ENCODE results near the gene SMIM38.
"Not testable (repeated sequence)": the region's sequence is repeated elsewhere in the genome, so short reads cannot be mapped to it uniquely, and the experiment has no call there.

The SMIM38 gene

DNA sequence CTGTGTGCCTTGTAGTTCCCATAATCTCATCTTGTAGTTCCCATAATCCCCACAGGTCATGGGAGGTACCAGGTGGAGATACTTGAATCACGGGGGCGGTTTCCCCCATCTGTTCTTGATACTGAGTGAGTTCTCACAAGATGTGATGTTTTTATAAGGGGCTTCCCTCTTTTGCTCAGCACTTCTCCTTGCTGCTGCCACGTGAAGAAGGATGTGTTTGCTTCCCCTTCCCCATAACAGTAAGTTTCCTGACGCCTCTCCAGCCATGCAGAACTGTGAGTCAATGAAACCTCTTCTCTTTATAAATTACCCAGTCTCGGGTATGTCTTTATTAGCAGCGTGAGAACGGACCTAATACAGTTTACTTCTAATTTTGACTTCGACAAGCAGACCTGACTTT is 14.0 kb upstream of the SMIM38 start:
- DNase-seq, result no peak

- no peak for DNase-seq
Observed at GRCh38 chr11:69142895-69143294, 12.8 kb upstream of the SMIM38 start.

- no peak for DNase-seq
Observed at GRCh38 chr11:69144316-69145049, 11.3 kb upstream of the SMIM38 start.

DNA sequence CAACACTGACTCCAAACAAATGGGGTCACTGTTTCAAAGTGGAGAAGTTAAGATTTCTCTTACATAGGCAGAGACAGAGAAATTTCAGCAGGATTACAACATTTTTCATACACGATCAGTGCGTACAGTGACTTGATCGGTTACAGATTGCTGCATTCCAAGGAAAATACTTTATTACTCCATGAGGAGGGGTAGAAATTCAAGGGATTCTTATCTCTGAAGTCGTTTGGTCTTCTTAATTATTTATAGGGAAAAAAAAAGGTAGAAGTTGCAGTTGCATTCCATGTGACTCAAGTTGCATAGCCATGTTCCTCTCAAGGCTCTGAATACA is 10.7 kb upstream of the SMIM38 start:
- no peak for DNase-seq

- no peak for DNase-seq
Observed at GRCh38 chr11:69148377-69148762, 7.4 kb upstream of the SMIM38 start.

DNA sequence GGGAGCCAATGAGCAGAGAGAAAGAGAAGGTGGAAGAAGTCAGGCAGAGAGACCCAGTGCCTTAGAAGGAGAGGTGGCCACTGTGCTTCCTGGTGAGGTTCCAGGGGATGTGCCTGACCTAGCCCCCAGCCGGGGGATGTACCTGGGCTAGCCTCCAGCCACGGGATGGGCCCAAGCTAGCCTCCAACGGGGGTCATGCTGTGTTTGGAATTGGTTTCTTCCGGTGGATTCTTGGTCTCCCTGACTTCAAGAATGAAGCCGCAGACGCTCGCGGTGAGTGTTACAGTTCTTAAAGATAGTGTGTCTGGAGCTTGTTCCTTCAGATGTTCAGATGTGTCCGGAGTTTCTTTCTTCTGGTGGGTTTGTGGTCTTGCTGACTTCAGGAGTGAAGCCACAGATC is 6.9 kb upstream of the SMIM38 start:
- DNase-seq, result no peak

- DNase-seq, result not testable (repeated sequence)
Observed at GRCh38 chr11:69149338-69150045, 6.2 kb upstream of the SMIM38 start.

DNA sequence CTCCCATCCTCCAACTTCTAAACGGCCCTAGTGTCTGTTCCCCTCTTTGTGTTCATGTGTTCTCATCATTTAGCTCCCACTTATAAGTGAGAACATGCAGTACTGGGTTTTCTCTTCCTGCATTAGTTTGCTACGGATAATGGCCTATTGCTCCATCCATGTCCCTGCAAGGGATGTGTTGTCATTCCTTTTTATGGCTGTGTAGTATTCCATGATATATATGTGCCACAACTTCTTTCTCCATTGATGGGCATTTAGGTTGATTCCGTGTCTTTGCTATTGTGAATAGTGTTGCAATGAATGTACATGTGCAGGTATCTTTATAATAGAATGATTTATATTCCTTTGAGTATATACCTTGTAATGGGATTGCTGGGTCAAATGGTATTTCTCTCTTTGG is 5.6 kb upstream of the SMIM38 start:
- DNase-seq, result no peak

DNA sequence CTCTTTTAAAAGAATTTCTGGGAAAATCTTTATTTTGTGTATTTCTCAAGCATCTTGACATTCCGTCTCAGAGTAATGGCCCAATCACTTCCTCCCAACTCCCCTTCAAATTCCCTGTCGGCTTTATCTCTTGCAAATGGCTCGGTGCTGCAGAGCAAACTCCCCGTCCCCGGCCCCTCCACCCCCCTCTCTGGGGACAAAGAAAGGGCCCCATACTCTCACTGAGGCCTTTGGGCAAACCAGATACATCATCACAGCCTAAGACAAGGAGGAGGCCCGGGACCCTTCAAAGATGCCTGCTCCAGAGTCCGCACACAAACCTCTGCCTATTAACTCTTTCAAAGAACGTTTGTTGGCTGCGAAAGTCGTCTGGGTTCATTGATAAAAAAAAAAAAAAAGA is 3.9 kb upstream of the SMIM38 start:
- no peak for DNase-seq

DNA sequence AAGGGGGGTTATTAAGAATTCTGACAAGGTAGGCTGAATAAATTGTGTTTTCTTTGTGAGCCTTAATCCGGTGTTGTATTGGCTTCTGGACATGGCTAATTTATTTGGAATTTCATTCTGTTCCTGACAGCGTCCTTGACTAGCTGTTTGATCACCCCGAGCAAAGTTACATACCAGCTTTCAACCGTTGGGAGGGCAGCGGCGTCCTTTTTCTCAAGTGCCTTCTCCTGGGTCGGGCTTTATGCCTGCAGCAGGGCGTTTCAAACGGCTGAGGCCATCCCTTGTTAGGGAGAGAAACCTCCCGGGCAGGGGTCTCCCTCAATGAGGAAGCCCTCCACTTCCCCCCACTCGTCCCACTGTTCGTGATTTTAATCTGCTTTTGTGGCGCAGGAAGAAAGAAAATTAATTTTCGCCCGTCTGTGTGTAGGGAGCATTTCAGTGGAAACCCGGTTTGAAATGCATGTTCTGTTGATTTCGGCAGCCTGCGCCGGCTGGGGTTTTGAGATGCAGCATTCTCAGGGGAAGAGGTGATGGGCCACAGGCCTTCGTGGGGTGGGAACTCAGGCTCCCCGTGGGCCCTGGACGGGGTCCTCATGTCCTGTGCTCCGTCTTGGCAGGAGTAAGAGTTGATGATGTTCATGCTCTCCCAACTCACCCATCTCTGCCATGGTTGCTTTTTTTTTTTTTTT is 2.9 kb upstream of the SMIM38 start:
- DNase-seq, result no peak

- DNase-seq, result no peak
Observed at GRCh38 chr11:69153661-69154060, 2.1 kb upstream of the SMIM38 start.

GRCh38 chr11:69154211-69154913 is 1.4 kb upstream of the SMIM38 start:
- no peak for DNase-seq

DNA sequence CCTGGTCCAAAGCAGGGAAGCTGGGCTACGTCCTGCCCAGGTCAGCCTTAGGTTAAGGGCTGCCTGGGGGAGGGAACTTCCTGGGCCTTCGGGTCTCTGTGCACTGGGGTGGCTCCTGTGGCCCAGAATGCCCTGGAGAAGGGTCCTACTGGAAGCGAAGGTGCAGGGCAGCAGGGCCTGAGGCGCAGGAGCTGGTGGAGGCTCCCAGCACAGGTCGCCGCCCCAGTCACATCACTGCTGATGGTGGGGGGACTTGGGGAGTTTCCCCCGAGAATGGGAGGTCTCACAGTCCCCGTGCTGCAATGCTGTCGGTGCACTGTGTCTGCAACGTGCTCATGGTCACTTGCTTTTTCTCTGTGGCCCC is 815 bp upstream of the SMIM38 start:
- DNase-seq, result no peak

DNA sequence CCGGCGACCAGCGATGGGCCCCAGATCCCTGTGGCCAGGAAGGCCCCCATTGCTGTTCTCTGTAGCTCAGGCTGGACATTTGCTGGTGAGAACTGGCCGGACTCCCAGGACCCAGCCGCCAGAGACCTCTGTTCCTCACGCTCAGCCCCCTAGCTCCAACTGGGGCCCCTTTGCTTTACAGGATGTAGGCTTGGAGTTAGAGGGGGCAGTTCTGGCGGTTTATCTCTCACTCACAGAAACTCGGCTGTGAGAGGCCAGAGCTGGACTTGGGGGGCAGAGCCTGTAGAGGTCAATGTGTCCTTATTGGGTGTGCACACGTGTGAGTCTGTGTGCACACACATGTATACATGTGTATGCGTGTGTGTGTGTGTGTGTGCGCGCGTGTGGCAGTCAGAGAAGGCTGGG is 502 bp downstream of the SMIM38 start:
- no peak for DNase-seq

- no peak for DNase-seq
Observed at GRCh38 chr11:69156673-69157155, 979 bp downstream of the SMIM38 start.

DNA sequence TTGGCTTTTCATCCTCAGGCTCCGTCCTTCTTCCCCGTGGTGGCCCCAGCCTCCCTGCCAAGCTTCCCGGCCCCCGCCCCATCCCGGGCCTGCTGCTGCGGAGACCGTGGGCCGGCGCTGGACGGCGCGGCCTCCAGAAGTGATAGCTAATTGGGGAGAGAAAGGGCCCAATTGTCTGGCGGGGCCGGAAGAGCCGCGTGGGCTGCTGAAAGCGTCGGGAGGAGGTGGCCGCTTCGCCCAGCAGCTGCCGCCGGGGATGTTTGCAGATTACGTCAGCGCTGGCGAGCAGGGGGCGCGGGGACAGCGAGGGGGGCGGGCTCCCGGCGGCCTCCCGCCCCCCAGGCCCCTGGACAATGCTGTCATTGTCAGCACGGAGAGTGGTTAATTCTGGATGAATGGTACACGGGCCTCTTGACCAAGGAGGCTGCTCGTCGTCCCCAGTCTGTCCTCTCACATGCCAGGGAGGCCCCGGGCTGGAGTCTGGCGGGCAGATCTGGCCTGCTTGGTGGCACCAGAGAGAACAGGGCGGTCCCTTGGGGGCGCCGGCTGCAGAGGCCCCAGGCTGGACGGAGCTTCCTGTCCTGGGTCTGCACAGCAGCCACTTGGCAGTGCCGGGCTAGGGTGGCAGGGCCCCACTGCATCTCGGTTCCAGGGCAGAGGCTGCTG is 1.6 kb downstream of the SMIM38 start:
- DNase-seq, result no peak

- no peak for DNase-seq
Observed at GRCh38 chr11:69157822-69158231, 2.1 kb downstream of the SMIM38 start.

- no peak for DNase-seq
Observed at GRCh38 chr11:69158301-69159149, 2.8 kb downstream of the SMIM38 start.

GRCh38 chr11:69159150-69159852 is 3.6 kb downstream of the SMIM38 start:
- no peak for DNase-seq

GRCh38 chr11:69160296-69161116 is 4.8 kb downstream of the SMIM38 start:
- DNase-seq, result no peak

- no peak for DNase-seq
Observed at GRCh38 chr11:69161117-69161407, 5.3 kb downstream of the SMIM38 start.

Measured in activated CD4-positive, alpha-beta T cell treated with anti-CD3 and anti-CD28 coated beads, Interleukin-2, Interleukin-6, amounts not matched to agents 100 ng/mL and 50 ng/mL, durations not matched to agents 16 hours and 8 hours (primary cell).